HCT116 (cell line): ENCODE data around the gene PPP2R5D.

Experiments used
- CTCF ChIP-seq, 3 experiments: fragments of 200-600 bp in 1 of 3; sonication (generic) in 1 of 3; IDR thresholded peaks in 2 of 3; conservative IDR thresholded peaks in 1 of 3; 2 replicates each; pipeline ENCODE4 v1.5.1; 2012 to 2017; ENCODE audit warnings: low read depth in 2 of 3, low read length in 2 of 3, antibody characterized with exemption in 1 of 3, borderline replicate concordance in 1 of 3, control low read depth in 1 of 3, mild to moderate bottlenecking in 1 of 3, mixed read lengths in 1 of 3, mixed run types in 1 of 3, moderate library complexity in 1 of 3; ENCODE audit not compliant: insufficient read depth in 1 of 3
- ZBTB33 ChIP-seq: IDR thresholded peaks from 2 replicates; pipeline ENCODE4 v1.6.1; 2011; ENCODE audit warnings: mild to moderate bottlenecking, low read length, moderate library complexity; ENCODE audit not compliant: insufficient replicate concordance; ENCODE audit errors: extremely low read depth

GRCh38 chr6:42979523-42980177, 4.7 kb upstream of the PPP2R5D start:
- TF ChIP-seq ZBTB33, result no peak
- no peak for TF ChIP-seq CTCF (IDR thresholded peaks at IDR 0.05 in 2 of 3, conservative IDR thresholded peaks at IDR 0.05 in 1 of 3; ENCODE audit: borderline replicate concordance in 1 of 3, insufficient read depth in 1 of 3, low read depth in 2 of 3, low read length in 2 of 3)
